ENCODE results near the gene SLC25A29. TPM values are rescaled to one million over a fixed set of nuclear protein-coding genes. Genes with fewer than 3 reads are reported as not detected.

The SLC25A29 gene
- total and polyA plus RNA-seq, 2 of the 13 experiments (the other 11 are each of a cell fraction or from before 2014, with no cell fraction given) = 12.2 to 17.2 TPM

- Histone ChIP-seq H3K27me3 (ENCODE audit: control insufficient read depth in 1 of 2, insufficient read depth in 2 of 2, low read length in 2 of 2) (peaks cover 1 to 26% of the 10 kb centered on the region in 2 experiments; a peak in 4 of 5 replicates), H3K4me2 (ENCODE audit: low read depth, low read length) (no peak overlapping the region), H3K27ac (ENCODE audit: extremely low read length, insufficient read depth, low read length) (no peak overlapping the region), H2AFZ (ENCODE audit: low read length) (no peak overlapping the region), H3K79me2 (ENCODE audit: insufficient read depth, low read length) (no peaks in the 10 kb centered on the region), H4K20me1 (ENCODE audit: insufficient read depth, low read length) (no peaks in the 10 kb centered on the region), H3K9ac (ENCODE audit: insufficient read depth, low read depth, low read length) (no peak overlapping the region), H3K4me3 (replicated peaks in 1 of 3; ENCODE audit: insufficient read depth in 1 of 3, low read depth in 2 of 3, low read length in 3 of 3) (no peak overlapping the region), H3K9me3 (ENCODE audit: low read length) (no peaks in the 10 kb centered on the region), H3K36me3 (replicated peaks in 1 of 2; ENCODE audit: control insufficient read depth in 1 of 2, insufficient read depth in 2 of 2, low read length in 2 of 2) (no peaks in the 10 kb centered on the region), H3K4me1 (ENCODE audit: insufficient read depth, low read length) (peaks cover 51% of the 10 kb centered on the region)
- no TSS peak for BruUV-seq (replicated peaks)
- ChIA-PET CTCF (ENCODE audit: low intra/inter-chr PET ratio, low total read pairs) (no interaction called here), POLR2A (interaction anchor here (1.0 kb wide), 1 partner anchor 8 kb away, joined by 4 read pairs; no protein-coding TSS in a partner anchor)
- in situ Hi-C loops (cut with HindIII; ENCODE audit: extremely low pct_ligation_motif_present, low pct_unique_long_range_greater_than_20kb) (no loop called here), intact Hi-C loops (cut with micrococcal nuclease; ENCODE audit: unreplicated experiment) (no loop called here)
- ATAC-seq (no peak), DNase-seq (ENCODE audit: low spot score) (no peak), FAIRE-seq (no peak)
- WGBS (ENCODE audit: low lambda C conversion rate) = 59% methylated on average over 17 of the region's 26 CpGs
- no peak for TF ChIP-seq HCFC1 (IDR thresholded peaks at IDR 0.05; ENCODE audit: low read depth, low read length)
- TF ChIP-seq, protein P1, sequence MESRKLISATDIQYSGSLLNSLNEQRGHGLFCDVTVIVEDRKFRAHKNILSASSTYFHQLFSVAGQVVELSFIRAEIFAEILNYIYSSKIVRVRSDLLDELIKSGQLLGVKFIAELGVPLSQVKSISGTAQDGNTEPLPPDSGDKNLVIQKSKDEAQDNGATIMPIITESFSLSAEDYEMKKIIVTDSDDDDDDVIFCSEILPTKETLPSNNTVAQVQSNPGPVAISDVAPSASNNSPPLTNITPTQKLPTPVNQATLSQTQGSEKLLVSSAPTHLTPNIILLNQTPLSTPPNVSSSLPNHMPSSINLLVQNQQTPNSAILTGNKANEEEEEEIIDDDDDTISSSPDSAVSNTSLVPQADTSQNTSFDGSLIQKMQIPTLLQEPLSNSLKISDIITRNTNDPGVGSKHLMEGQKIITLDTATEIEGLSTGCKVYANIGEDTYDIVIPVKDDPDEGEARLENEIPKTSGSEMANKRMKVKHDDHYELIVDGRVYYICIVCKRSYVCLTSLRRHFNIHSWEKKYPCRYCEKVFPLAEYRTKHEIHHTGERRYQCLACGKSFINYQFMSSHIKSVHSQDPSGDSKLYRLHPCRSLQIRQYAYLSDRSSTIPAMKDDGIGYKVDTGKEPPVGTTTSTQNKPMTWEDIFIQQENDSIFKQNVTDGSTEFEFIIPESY (CRISPR knock-in tag; IDR thresholded peaks at IDR 0.05) = peak; percentile 75; the same call in 1 of the 2 replicates
These were observed 7.4 kb upstream of the SLC25A29 start for GRCh38 chr14:100313464-100314230.

- no peaks in the 10 kb centered on the region for H3K9me3 ChIP-seq (ENCODE audit: low read length)
- WGBS (ENCODE audit: low lambda C conversion rate) = 31% methylated on average over 8 of the region's 10 CpGs
- no TSS peak for BruUV-seq (replicated peaks)
- peaks cover 1 to 26% of the 10 kb centered on the region in 2 experiments; a peak in 4 of 5 replicates for H3K27me3 ChIP-seq (ENCODE audit: control insufficient read depth in 1 of 2, insufficient read depth in 2 of 2, low read length in 2 of 2)
- no peaks in the 10 kb centered on the region for H4K20me1 ChIP-seq (ENCODE audit: insufficient read depth, low read length)
- H3K27ac ChIP-seq (ENCODE audit: extremely low read length, insufficient read depth, low read length) = no peak overlapping the region
- DNase-seq (ENCODE audit: low spot score) (no peak), ATAC-seq (no peak), FAIRE-seq (no peak)
- no peaks in the 10 kb centered on the region for H3K36me3 ChIP-seq (replicated peaks in 1 of 2; ENCODE audit: control insufficient read depth in 1 of 2, insufficient read depth in 2 of 2, low read length in 2 of 2)
- intact Hi-C loops (cut with micrococcal nuclease; ENCODE audit: unreplicated experiment) = no loop called here
- no peak overlapping the region for H3K9ac ChIP-seq (ENCODE audit: insufficient read depth, low read depth, low read length)
- CTCF ChIA-PET (ENCODE audit: low intra/inter-chr PET ratio, low total read pairs) = no interaction called here
- TF ChIP-seq SMAD3 (CRISPR knock-in tag; IDR thresholded peaks at IDR 0.05) (no peak), ZNF547 (CRISPR knock-in tag; IDR thresholded peaks at IDR 0.05) (no peak), TARDBP (CRISPR knock-in tag; IDR thresholded peaks at IDR 0.05) (no peak), RFX3 (CRISPR knock-in tag; IDR thresholded peaks at IDR 0.05) (no peak), ZNF382 (CRISPR knock-in tag; IDR thresholded peaks at IDR 0.05; ENCODE audit: borderline replicate concordance) (no peak), ZNF253 (CRISPR knock-in tag; IDR thresholded peaks at IDR 0.05; ENCODE audit: borderline replicate concordance) (no peak), ATF4 (CRISPR knock-in tag; IDR thresholded peaks at IDR 0.05) (no peak)
- TF ChIP-seq, protein P2, sequence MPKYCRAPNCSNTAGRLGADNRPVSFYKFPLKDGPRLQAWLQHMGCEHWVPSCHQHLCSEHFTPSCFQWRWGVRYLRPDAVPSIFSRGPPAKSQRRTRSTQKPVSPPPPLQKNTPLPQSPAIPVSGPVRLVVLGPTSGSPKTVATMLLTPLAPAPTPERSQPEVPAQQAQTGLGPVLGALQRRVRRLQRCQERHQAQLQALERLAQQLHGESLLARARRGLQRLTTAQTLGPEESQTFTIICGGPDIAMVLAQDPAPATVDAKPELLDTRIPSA (CRISPR knock-in tag; IDR thresholded peaks at IDR 0.05; ENCODE audit: borderline replicate concordance) = no peak
- peaks cover 51% of the 10 kb centered on the region for H3K4me1 ChIP-seq (ENCODE audit: insufficient read depth, low read length)
- peak overlapping the region; percentile 23; the same call in 1 of the 2 replicates for H3K4me2 ChIP-seq (ENCODE audit: low read depth, low read length)
- no peak overlapping the region for H2AFZ ChIP-seq (ENCODE audit: low read length)
- in situ Hi-C loops (cut with HindIII; ENCODE audit: extremely low pct_ligation_motif_present, low pct_unique_long_range_greater_than_20kb) = no loop called here
- H3K79me2 ChIP-seq (ENCODE audit: insufficient read depth, low read length) = no peaks in the 10 kb centered on the region
- POLR2A ChIA-PET = interaction anchor here (1.0 kb wide), 1 partner anchor 9 kb away, joined by 4 read pairs; no protein-coding TSS in a partner anchor
- H3K4me3 ChIP-seq (replicated peaks in 1 of 3; ENCODE audit: insufficient read depth in 1 of 3, low read depth in 2 of 3, low read length in 3 of 3) = no peak overlapping the region
These were observed 6.7 kb upstream of the SLC25A29 start for GRCh38 chr14:100312877-100313400.
